K562 (cell line): ENCODE data around the gene FHL1. TPM values are rescaled to one million over a fixed set of nuclear protein-coding genes. Genes with fewer than 3 reads are reported as not detected.

Experiments used
- CBFA2T3 ChIP-seq: fragments of 450-650 bp; IDR thresholded peaks from 2 replicates; pipeline ENCODE4 v1.6.1; 2017
- FOXA1 ChIP-seq: fragments of 450-650 bp; IDR thresholded peaks from 2 replicates; pipeline ENCODE4 v1.6.1; 2016; ENCODE audit warnings: mild to moderate bottlenecking, borderline replicate concordance
- SRF ChIP-seq, 2 experiments: fragments of 250-450, 450-650 bp in 1 of 2; sonication (Bioruptor Pico) in 1 of 2; sonication (generic) in 1 of 2; formaldehyde crosslinking; IDR thresholded peaks; 2 replicates each; pipeline versions ENCODE4 v1.5.0 to v1.5.1; 2020 to 2022; ENCODE audit warnings: mild to moderate bottlenecking in 1 of 2, missing genetic modification reagents in 1 of 2
- ZKSCAN8 ChIP-seq: fragments of 200-800 bp; sonication (Bioruptor generic); IDR thresholded peaks from 2 replicates; pipeline ENCODE4 v1.6.1; 2016; ENCODE audit warnings: missing genetic modification characterization, missing compliant biosample characterization
- polyA plus RNA-seq, 8 experiments: library from polyadenylated mRNA; depleted of rRNA in 4 of 8; stranded (reverse) in 5 of 8; unstranded in 3 of 8; fragments of >200 nt; fragmentation: Nextera tagmentation in 2 of 8; fragmentation: Illumina TruSeq in 1 of 8; extraction: Ambion mirVana in 2 of 8; extraction: Trizol in 1 of 8; gene quantifications; 2 replicates each; pipeline versions ENCODE4 v1.2.1 to v1.2.3, GENCODE V29; 2011 to 2014; ENCODE audit warnings: inconsistent platforms in 1 of 8, missing spikeins in 1 of 8
- total RNA-seq, 7 experiments: library from RNA; depleted of rRNA in 6 of 7; stranded (reverse); fragments of >200 nt in 6 of 7; fragmentation: Illumina TruSeq in 2 of 7; extraction: Trizol in 2 of 7; gene quantifications; 2 replicates each; pipeline versions ENCODE4 v1.2.1 to v1.2.3, GENCODE V29; 2011 to 2021; ENCODE audit warnings: low replicate concordance in 1 of 7
- TF ChIP-seq, protein P1 (sequence below): fragments of 450-650 bp; IDR thresholded peaks from 2 replicates; pipeline ENCODE4 v1.6.1; 2016; ENCODE audit warnings: mild to moderate bottlenecking, moderate library complexity

The FHL1 gene
- total and polyA plus RNA-seq, 9 of the 15 experiments (the other 6 are each of a cell fraction or from before 2014, with no cell fraction given), result 0.03 to 3.0 (median 0.13) TPM; not detected in 1

DNA sequence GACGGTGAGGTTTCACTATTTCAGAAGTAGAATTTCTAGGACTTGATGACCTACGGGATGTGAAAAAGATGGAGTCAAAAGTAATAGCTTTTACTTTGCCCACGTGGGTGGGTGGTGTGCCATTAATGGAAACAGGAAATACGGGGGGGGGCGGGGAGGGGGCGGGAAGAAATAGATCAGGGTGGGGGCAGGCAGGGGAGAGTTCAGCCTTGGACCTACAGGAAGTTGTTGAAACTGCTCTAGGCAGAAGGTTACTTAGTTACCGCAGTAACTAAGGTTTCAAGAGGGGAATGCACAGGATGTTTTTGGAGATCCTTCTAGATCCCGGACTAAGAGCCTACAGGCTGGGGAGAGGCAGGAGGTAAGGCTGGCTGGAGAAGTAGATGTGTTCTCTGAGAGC lies 3.6 kb upstream of the FHL1 start (continued):
- TF ChIP-seq, protein P1, sequence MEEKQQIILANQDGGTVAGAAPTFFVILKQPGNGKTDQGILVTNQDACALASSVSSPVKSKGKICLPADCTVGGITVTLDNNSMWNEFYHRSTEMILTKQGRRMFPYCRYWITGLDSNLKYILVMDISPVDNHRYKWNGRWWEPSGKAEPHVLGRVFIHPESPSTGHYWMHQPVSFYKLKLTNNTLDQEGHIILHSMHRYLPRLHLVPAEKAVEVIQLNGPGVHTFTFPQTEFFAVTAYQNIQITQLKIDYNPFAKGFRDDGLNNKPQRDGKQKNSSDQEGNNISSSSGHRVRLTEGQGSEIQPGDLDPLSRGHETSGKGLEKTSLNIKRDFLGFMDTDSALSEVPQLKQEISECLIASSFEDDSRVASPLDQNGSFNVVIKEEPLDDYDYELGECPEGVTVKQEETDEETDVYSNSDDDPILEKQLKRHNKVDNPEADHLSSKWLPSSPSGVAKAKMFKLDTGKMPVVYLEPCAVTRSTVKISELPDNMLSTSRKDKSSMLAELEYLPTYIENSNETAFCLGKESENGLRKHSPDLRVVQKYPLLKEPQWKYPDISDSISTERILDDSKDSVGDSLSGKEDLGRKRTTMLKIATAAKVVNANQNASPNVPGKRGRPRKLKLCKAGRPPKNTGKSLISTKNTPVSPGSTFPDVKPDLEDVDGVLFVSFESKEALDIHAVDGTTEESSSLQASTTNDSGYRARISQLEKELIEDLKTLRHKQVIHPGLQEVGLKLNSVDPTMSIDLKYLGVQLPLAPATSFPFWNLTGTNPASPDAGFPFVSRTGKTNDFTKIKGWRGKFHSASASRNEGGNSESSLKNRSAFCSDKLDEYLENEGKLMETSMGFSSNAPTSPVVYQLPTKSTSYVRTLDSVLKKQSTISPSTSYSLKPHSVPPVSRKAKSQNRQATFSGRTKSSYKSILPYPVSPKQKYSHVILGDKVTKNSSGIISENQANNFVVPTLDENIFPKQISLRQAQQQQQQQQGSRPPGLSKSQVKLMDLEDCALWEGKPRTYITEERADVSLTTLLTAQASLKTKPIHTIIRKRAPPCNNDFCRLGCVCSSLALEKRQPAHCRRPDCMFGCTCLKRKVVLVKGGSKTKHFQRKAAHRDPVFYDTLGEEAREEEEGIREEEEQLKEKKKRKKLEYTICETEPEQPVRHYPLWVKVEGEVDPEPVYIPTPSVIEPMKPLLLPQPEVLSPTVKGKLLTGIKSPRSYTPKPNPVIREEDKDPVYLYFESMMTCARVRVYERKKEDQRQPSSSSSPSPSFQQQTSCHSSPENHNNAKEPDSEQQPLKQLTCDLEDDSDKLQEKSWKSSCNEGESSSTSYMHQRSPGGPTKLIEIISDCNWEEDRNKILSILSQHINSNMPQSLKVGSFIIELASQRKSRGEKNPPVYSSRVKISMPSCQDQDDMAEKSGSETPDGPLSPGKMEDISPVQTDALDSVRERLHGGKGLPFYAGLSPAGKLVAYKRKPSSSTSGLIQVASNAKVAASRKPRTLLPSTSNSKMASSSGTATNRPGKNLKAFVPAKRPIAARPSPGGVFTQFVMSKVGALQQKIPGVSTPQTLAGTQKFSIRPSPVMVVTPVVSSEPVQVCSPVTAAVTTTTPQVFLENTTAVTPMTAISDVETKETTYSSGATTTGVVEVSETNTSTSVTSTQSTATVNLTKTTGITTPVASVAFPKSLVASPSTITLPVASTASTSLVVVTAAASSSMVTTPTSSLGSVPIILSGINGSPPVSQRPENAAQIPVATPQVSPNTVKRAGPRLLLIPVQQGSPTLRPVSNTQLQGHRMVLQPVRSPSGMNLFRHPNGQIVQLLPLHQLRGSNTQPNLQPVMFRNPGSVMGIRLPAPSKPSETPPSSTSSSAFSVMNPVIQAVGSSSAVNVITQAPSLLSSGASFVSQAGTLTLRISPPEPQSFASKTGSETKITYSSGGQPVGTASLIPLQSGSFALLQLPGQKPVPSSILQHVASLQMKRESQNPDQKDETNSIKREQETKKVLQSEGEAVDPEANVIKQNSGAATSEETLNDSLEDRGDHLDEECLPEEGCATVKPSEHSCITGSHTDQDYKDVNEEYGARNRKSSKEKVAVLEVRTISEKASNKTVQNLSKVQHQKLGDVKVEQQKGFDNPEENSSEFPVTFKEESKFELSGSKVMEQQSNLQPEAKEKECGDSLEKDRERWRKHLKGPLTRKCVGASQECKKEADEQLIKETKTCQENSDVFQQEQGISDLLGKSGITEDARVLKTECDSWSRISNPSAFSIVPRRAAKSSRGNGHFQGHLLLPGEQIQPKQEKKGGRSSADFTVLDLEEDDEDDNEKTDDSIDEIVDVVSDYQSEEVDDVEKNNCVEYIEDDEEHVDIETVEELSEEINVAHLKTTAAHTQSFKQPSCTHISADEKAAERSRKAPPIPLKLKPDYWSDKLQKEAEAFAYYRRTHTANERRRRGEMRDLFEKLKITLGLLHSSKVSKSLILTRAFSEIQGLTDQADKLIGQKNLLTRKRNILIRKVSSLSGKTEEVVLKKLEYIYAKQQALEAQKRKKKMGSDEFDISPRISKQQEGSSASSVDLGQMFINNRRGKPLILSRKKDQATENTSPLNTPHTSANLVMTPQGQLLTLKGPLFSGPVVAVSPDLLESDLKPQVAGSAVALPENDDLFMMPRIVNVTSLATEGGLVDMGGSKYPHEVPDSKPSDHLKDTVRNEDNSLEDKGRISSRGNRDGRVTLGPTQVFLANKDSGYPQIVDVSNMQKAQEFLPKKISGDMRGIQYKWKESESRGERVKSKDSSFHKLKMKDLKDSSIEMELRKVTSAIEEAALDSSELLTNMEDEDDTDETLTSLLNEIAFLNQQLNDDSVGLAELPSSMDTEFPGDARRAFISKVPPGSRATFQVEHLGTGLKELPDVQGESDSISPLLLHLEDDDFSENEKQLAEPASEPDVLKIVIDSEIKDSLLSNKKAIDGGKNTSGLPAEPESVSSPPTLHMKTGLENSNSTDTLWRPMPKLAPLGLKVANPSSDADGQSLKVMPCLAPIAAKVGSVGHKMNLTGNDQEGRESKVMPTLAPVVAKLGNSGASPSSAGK, result no peak
- TF ChIP-seq CBFA2T3, result no peak
- no peak for TF ChIP-seq ZKSCAN8 (CRISPR knock-in tag)
- TF ChIP-seq SRF (CRISPR knock-in tag; IDR thresholded peaks at IDR 0.05), result no peak
- TF ChIP-seq FOXA1, result no peak
